GM21367 (cell line): ENCODE measurements around the gene CHFR.
"Not testable (repeated sequence)": the region's sequence is repeated elsewhere in the genome, so short reads cannot be mapped to it uniquely, and the experiment has no call there.

Experiments used
- ATAC-seq: cut with Tn5 transposase; IDR thresholded peaks from one replicate; pipeline ENCODE4 v1.9.1; 2021; ENCODE audit not compliant: unreplicated experiment

The CHFR gene

GRCh38 chr12:132881818-132882217 is 5.6 kb downstream of the CHFR start:
- no peak for ATAC-seq

GRCh38 chr12:132874620-132875019 is 12.8 kb downstream of the CHFR start:
- ATAC-seq, result not testable (repeated sequence)

DNA sequence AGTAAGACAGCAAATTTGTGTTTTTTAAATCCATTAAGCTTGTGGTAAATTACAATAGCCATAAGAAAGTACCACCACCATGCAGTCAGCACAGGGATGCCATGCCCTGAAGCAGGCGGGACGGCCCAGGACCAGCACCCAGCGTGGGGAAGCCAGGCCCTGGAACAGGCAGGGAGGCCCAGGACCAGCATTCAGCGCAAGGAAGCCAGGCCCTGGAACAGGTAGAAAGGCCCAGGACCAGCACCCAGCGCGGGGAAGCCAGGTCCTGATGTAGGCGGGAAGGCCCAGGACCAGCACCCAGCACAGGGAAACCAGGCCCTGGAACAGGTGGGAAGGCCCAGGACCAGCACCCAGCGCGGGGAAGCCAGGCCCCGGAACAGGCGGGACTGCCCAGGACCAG is 13.2 kb downstream of the CHFR start:
- ATAC-seq, result no peak

- ATAC-seq, result no peak
These were observed 13.7 kb downstream of the CHFR start for GRCh38 chr12:132873724-132874123.

DNA sequence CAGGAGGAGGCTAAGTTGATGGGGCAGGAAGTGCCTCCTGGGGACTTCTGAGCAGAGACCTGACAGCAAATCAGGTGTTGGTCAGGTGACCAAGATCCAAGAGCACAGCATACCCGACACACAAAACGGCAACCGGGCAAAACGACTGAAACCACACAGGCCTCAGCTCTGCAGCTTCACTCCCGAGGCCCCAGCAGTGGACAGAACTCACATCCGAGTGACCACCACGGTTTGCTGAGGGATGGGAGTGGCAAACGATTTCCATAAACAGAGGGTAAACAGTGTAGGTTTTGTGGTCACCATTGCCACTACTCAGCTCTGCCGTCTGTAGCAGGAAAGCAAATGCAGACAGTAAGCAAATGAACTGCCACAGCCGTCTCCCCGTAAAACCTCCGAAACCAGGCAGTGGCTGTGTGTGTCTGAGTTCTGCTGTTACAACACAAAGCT is 14.4 kb downstream of the CHFR start:
- ATAC-seq, result no peak

- no peak for ATAC-seq
These were observed 15.1 kb downstream of the CHFR start for GRCh38 chr12:132872073-132872855.

DNA sequence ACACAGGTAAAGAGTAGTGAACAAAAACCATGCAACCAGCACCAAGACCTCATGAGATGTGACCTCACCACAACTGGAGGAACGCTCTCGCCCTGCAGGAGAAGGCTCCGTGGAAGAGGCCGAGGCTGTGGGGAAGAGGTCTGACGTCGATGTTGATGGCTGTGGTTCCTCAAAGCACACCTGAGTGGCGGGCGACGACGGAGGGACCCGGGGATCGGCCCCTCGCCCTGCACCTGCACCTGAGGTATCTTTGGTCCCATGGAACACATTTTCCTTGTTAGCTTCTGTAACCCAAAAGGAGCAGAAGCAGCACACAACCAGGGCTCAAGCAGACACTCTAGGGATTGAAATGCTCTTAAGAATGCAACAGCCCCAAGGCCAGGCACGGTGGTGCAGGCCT is 17.9 kb downstream of the CHFR start:
- ATAC-seq, result no peak

DNA sequence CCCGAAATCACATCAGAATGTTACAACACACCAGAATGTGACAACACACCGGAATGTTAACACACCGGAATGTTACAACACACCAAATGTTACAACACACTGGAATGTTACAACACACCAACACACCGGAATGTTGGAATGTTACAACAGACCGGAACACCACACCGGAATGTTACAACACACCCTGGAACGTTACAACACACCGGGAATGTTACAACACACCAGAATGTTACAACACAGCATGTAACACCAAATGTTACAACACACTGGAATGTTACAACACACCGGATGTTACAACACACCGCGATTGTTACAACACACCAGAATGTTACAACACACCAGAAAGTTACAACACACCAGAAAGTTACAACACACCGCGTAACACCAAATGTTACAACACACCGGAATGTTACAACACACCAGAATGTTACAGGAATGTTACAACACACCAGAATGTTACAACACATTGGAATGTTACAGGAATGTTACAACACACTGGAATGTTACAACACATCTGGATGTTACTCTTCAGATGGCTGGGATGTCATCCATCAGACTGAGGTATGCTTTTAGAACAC is 21.1 kb downstream of the CHFR start:
- no peak for ATAC-seq

- ATAC-seq, result no peak
These were observed 25.8 kb downstream of the CHFR start for GRCh38 chr12:132861558-132861957.

GRCh38 chr12:132858718-132859266 is 28.6 kb downstream of the CHFR start:
- ATAC-seq, result no peak

- ATAC-seq, result not testable (repeated sequence)
These were observed 30.4 kb downstream of the CHFR start for GRCh38 chr12:132857019-132857418.

- ATAC-seq, result no peak
These were observed 30.8 kb downstream of the CHFR start for GRCh38 chr12:132856581-132856980.

DNA sequence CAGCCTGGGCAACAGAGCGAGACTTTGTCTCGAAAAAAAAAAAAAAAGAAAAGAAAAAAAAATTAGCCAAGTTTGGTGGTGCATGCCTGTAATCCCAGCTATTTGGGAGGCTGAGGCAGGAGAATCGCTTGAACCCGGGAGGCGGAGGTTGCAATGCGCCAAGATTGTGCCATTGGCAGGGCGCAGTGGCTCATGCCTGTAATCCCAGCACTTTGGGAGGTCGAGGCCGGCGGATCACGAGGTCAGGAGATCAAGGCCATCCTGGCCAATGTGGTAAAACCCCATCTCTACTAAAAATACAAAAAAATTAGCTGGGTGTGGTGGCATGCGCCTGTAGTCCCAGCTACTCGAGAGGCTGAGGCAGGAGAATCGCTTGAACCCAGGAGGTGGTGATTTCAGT is 32.2 kb downstream of the CHFR start:
- ATAC-seq, result not testable (repeated sequence)

GRCh38 chr12:132853285-132854092 is 33.9 kb downstream of the CHFR start:
- ATAC-seq, result no peak

DNA sequence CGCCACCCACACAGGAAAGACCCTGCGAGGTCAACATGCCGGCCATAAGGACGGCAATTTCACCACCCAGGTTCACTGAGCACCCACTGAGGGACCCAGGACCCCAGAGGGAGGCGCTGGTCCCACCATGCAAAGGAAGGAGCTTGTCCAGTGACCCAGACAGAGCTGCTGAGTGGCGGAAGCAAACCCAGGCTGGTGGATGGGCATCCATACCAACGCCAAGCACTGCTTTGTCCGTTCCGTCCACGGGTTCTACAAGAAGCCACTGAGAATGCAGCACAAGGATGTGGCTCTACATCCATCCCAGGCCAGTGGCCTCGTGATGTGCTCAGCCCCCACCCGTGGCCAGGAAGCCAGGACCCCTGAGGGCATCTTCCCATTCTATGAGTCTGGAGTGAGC is 34.9 kb downstream of the CHFR start:
- no peak for ATAC-seq

DNA sequence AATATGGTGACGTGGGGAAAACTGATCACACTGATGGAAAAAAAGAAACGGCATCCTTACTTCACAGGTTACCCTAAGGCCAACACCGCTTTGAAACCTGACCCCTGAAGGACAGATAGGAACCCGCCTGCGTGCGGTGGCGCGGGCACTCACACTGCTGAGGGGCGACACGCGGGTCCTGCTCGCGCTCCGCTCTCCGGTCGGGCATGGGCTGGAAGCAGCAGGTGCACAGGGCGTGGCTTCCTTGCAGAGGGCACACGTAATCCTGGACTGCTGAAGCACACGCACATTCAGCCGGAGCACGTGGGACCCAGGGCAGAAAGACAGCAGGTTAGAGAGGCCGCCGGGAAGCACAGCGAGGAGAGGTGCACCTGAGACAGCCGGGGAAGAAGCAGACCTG is 35.9 kb downstream of the CHFR start:
- no peak for ATAC-seq

GRCh38 chr12:132850291-132850690 is 37.1 kb downstream of the CHFR start:
- no peak for ATAC-seq

GRCh38 chr12:132848521-132848920 is 38.9 kb downstream of the CHFR start:
- ATAC-seq, result no peak

DNA sequence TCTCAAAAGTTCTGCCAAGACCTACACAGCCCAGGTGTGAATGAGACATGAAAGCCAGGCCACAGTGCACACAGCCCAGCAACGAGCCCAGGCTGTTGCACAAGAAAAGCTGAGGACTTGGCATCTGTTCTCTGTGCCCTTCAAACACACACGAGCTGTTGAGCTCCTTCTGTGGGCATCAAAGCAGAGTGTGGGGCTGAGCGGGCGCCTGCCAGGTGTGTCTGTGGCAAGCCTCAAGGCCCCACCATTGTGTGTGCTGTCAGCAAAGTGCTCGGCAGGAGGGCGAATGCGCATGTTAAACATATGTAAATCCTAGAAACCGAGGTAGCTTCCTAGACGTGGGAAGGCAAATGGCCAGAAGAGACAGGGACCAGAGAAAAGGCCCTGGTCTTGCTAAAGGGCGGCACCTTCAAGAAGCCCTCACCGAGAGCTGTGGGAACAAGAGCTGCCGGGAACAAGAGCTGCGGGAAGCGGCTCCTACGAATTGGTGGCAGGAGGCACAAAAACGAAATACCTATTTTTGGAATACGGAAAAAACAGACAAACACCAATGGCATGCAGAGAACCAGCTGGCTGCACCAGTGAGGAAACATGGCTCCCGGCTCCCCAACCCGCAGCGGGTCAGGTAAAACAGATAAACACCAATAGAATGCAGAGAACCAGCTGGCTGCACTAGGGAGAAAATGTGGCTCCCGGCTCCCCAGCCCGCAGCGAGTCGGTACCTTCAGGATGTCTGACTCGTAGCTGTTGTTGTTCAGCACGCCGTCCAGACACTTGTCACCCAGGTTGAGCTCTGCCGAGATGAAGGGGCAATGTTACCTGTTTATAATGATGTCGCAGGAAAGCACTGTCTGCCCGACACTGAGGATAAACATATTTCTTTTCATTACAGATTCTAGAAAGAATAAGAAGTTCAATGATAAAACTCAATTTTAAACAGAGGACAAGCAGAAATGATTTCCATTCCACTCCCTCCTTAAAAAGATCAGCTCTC is 39.7 kb downstream of the CHFR start:
- ATAC-seq, result no peak

DNA sequence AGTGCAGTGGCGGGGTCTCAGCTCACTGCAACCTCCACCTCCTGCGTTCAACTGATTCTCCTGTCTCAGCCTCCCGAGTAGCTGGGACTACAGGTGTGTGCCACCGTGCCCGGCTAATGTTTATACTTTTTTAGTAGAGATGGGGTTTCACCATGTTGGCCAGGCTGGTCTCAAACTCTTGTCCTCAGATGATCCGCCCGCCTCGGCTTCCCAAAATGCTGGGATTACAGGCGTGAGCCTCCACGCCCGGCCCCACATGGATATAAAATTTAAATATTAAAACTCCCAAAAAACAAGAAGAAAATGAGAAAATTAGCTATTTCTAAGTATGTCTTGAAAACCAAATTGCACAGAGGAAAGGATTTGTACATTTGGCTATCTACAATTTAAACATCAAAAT is 42.7 kb downstream of the CHFR start:
- not testable (repeated sequence) for ATAC-seq
